ENCODE data around the gene HOXD4.

DNA sequence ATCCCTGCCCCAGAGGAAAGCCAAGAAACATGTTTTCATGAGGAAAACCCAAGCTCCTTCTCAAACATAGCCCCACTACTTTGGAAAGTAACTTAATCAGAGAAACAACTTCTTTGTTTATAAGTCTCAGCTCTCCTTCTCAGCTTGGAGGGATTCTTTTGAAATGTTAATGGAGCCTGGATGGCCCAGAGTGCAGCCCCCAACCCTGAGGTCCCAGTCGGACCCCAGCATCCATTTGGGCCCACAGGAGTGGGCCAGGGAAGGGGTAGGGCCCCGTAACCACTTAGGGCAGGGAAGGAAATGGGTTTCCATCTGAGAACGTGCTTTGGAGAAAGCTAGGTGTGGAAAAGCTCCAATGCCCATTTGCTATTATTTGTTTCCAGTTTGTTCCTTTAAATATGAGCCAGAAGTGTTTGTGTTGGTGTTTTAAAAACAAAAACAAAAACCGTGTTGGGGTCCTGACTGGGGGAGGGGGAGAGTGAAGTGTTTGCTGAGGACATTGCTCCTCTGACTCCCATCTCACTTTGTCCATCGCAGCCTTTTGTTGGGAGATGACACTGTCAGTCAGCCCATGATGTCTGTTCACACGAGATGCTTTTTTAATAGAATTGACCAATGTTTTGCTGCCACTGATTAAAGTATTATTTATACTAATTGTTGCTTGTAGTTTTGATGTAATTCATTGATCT is 4.2 kb downstream of the HOXD4 start:
- no peak for TF ChIP-seq CTCF (IDR thresholded peaks at IDR 0.05)
- no peak for TF ChIP-seq POLR2A (IDR thresholded peaks at IDR 0.05)

Measured in suprapubic skin (tissue), 3 donors.